Body of pancreas (tissue), 4 donors: Measurements from ENCODE around the gene TOMM5.

ENCODE experiments used
- CTCF ChIP-seq, 7 experiments: fragments of 450-650 bp in 4 of 7; fragments of 200-600 bp in 3 of 7; sonication (generic) in 3 of 7; IDR thresholded peaks; one replicate each; pipeline ENCODE4 v1.5.1; 2016 to 2019; ENCODE audit warnings: antibody characterized with exemption in 7 of 7
- POLR2A ChIP-seq, 3 donors: fragments of 450-650 bp; IDR thresholded peaks; one replicate each; pipeline ENCODE4 v1.6.1; 2016; ENCODE audit warnings: antibody characterized with exemption in 3 of 3, mild to moderate bottlenecking in 2 of 3

- TF ChIP-seq CTCF (IDR thresholded peaks at IDR 0.05) (no peak), POLR2A (IDR thresholded peaks at IDR 0.05) (no peak)
These were observed 28.0 kb upstream of the TOMM5 start for GRCh38 chr9:37620396-37620795.
